Measurements from ENCODE around the gene KCNE3. TPM values are rescaled to one million over a fixed set of nuclear protein-coding genes. Genes with fewer than 3 reads are reported as not detected.

Gene KCNE3
- total RNA-seq, 1 experiment from 2014 or later = 4.9 TPM

DNA sequence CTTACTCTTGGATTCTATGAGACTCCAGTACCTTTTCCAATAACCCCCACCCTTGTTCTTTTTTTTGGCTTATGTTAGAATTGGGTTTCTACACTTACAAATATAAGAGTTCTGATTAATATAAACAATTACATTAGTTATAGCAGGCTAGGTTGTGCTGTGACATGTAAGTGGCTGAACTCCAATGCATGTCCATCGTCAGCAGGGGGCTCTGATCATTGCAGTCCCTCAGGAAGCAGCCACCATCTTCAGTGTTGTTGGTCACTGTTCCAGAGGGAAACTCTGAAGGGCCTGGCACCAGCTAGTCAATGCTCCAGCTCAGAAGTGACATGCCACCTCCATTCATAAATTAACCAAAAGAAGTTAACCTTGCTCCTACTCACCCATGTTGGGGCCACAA lies 20.5 kb upstream of the KCNE3 start:
- no peak overlapping the region for H3K56ac ChIP-seq (ENCODE audit: insufficient read length, low read depth, low read length)
- H2BK120ac ChIP-seq (ENCODE audit: low read depth, low read length, poor library complexity, severe bottlenecking) = no peak overlapping the region
- H3K9me3 ChIP-seq (ENCODE audit: control insufficient read depth, low read depth, low read length) = no peaks in the 10 kb centered on the region
- no peaks in the 10 kb centered on the region for H3K27me3 Mint-ChIP-seq (ENCODE audit: low read depth)
- no peaks in the 10 kb centered on the region for H3K79me2 ChIP-seq (ENCODE audit: insufficient read depth, low read length)
- H3K9ac ChIP-seq (ENCODE audit: extremely low read depth, insufficient read length, low read length) = no peak overlapping the region
- no peak overlapping the region for H2BK15ac ChIP-seq (ENCODE audit: low read depth, low read length)
- H4K5ac ChIP-seq (ENCODE audit: insufficient read length, low read depth, low read length) = no peak overlapping the region
- WGBS (ENCODE audit: extremely low coverage, insufficient read length, low lambda C conversion rate) = no CpG with 5 or more reads among the region's 1 CpG
- H2BK12ac ChIP-seq (ENCODE audit: insufficient read length, low read depth, low read length) = no peak overlapping the region
- no peaks in the 10 kb centered on the region; the same call in 1 of the 2 replicates for H3K4me1 ChIP-seq (ENCODE audit: insufficient read depth, low read length)
- H4K20me1 ChIP-seq (ENCODE audit: control insufficient read depth, insufficient read depth, insufficient read length) = no peaks in the 10 kb centered on the region
- H3K4me1 Mint-ChIP-seq = peaks cover 11 to 13% of the 10 kb centered on the region in 2 experiments
- peaks cover 3 to 13% (median 6%) of the 10 kb centered on the region in 3 experiments; a peak in 5 of 7 replicates for H3K36me3 Mint-ChIP-seq (ENCODE audit: insufficient read depth in 1 of 3, low read depth in 3 of 3)
- H2BK5ac ChIP-seq (ENCODE audit: insufficient read length, low read length) = no peak overlapping the region
- H3T11ph ChIP-seq (ENCODE audit: low read length) = no peak overlapping the region
- no peak overlapping the region for H3K14ac ChIP-seq (ENCODE audit: insufficient read depth, low read length)
- no peak overlapping the region for H3K4me3 Mint-ChIP-seq
- TF ChIP-seq, protein P1, sequence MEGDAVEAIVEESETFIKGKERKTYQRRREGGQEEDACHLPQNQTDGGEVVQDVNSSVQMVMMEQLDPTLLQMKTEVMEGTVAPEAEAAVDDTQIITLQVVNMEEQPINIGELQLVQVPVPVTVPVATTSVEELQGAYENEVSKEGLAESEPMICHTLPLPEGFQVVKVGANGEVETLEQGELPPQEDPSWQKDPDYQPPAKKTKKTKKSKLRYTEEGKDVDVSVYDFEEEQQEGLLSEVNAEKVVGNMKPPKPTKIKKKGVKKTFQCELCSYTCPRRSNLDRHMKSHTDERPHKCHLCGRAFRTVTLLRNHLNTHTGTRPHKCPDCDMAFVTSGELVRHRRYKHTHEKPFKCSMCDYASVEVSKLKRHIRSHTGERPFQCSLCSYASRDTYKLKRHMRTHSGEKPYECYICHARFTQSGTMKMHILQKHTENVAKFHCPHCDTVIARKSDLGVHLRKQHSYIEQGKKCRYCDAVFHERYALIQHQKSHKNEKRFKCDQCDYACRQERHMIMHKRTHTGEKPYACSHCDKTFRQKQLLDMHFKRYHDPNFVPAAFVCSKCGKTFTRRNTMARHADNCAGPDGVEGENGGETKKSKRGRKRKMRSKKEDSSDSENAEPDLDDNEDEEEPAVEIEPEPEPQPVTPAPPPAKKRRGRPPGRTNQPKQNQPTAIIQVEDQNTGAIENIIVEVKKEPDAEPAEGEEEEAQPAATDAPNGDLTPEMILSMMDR (conservative IDR thresholded peaks at IDR 0.05) = peak; percentile 48; the same call in 2 of the 3 replicates
- H3K18ac ChIP-seq (ENCODE audit: insufficient read length, low read depth, low read length) = no peak overlapping the region
- no peaks in the 10 kb centered on the region for H3K27me3 ChIP-seq (ENCODE audit: insufficient read depth, low read length)
- no peak overlapping the region for H3K4me2 ChIP-seq (ENCODE audit: insufficient read depth, insufficient read length, low read length)
- H2AFZ ChIP-seq (ENCODE audit: low read length) = no peak overlapping the region
- H2AK5ac ChIP-seq (ENCODE audit: insufficient read length, low read length) = no peak overlapping the region
- no peaks in the 10 kb centered on the region for H3K79me1 ChIP-seq (ENCODE audit: insufficient read depth, low read depth, low read length, poor library complexity, severe bottlenecking)
- no peak overlapping the region for H3K27ac Mint-ChIP-seq
- no peak overlapping the region for H2BK20ac ChIP-seq (ENCODE audit: low read depth, low read length, poor library complexity, severe bottlenecking)
- H3K9me3 Mint-ChIP-seq = no peaks in the 10 kb centered on the region
- H4K8ac ChIP-seq (replicated peaks; ENCODE audit: insufficient read length, low read depth, low read length) = no peak overlapping the region
- no peak overlapping the region for H3K27ac ChIP-seq (ENCODE audit: insufficient read length, low read depth, low read length)
- H3K23ac ChIP-seq (ENCODE audit: insufficient read length, low read depth, low read length) = no peak overlapping the region
- H3K4ac ChIP-seq (ENCODE audit: low read depth, low read length) = no peak overlapping the region
- DNase-seq = peak; percentile 46
- no peak overlapping the region for H4K91ac ChIP-seq (ENCODE audit: insufficient read length, low read depth, low read length)
- peaks cover 2% of the 10 kb centered on the region for H3K23me2 ChIP-seq (ENCODE audit: insufficient read length, low read depth, low read length, poor library complexity, severe bottlenecking)

Data from H9 (cell line).